Tibial nerve (tissue), 3 donors: ENCODE results near the gene PAK3.

Experiments used
- POLR2A ChIP-seq, 2 donors: fragments of 450-650 bp; IDR thresholded peaks; one replicate each; pipeline ENCODE4 v1.6.1; 2017; ENCODE audit warnings: antibody characterized with exemption in 2 of 2, mild to moderate bottlenecking in 2 of 2, moderate library complexity in 2 of 2
- TF ChIP-seq, protein P1 (sequence below), 5 experiments: fragments of 200-600 bp in 3 of 5; fragments of 450-650 bp in 2 of 5; sonication (generic) in 3 of 5; IDR thresholded peaks; one replicate each; pipeline ENCODE4 v1.5.1; 2016 to 2019; ENCODE audit warnings: antibody characterized with exemption in 5 of 5, mild to moderate bottlenecking in 3 of 5, moderate library complexity in 2 of 5

GRCh38 chrX:111159232-111159631 lies 63.2 kb downstream of the PAK3 start:
- TF ChIP-seq, protein P1, sequence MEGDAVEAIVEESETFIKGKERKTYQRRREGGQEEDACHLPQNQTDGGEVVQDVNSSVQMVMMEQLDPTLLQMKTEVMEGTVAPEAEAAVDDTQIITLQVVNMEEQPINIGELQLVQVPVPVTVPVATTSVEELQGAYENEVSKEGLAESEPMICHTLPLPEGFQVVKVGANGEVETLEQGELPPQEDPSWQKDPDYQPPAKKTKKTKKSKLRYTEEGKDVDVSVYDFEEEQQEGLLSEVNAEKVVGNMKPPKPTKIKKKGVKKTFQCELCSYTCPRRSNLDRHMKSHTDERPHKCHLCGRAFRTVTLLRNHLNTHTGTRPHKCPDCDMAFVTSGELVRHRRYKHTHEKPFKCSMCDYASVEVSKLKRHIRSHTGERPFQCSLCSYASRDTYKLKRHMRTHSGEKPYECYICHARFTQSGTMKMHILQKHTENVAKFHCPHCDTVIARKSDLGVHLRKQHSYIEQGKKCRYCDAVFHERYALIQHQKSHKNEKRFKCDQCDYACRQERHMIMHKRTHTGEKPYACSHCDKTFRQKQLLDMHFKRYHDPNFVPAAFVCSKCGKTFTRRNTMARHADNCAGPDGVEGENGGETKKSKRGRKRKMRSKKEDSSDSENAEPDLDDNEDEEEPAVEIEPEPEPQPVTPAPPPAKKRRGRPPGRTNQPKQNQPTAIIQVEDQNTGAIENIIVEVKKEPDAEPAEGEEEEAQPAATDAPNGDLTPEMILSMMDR (IDR thresholded peaks at IDR 0.05), result no peak
- TF ChIP-seq POLR2A (IDR thresholded peaks at IDR 0.05), result no peak
